PC-3 (cell line): ENCODE results near the gene HPS5.

Experiments used
- CTCF ChIP-seq: fragments of 300-600 bp; sonication (generic); conservative IDR thresholded peaks from 2 replicates; pipeline ENCODE4 v1.5.1; 2017; ENCODE audit warnings: antibody characterized with exemption, low read depth, mild to moderate bottlenecking, low read length
- EZH2 ChIP-seq: fragments of 300-600 bp; sonication (generic); IDR thresholded peaks from one replicate; pipeline ENCODE4 v1.6.1; 2017; ENCODE audit warnings: antibody characterized with exemption, mild to moderate bottlenecking, low read length; ENCODE audit not compliant: unreplicated experiment

DNA sequence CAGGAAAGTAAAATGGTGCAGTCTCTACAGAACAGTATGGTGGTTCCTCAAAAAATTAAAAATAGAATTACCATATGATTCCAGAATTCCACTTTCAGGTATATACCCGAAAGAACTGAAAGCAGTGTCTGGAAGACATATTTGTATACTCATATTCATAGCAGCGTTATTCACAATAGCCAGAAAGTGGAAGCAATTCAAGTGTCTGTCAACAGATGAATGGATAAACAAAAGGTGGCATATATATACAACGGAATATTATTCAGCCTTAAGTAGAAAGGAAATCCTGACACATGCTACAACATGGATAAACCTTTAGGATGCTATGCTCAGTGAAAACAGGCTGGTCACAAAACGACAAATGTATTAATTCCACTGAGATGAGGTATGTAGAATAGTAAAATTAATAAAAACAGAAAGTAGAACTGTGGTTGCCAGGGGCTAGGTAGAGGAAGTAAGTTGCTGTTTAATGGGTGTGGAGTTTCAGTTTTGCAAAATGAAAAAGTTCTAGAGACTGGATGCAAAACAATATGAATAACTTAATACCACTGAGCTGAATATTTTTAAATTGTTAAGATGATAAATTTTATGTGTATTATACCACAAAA lies 41.4 kb downstream of the HPS5 start:
- no peak for TF ChIP-seq CTCF
- no peak for TF ChIP-seq EZH2
